HG02588 (cell line): ENCODE data around the gene SLC7A6.

ENCODE experiments used
- ATAC-seq: cut with Tn5 transposase; IDR thresholded peaks from one replicate; pipeline ENCODE4 v1.9.1; 2021; ENCODE audit warnings: mild to moderate bottlenecking, moderate library complexity; ENCODE audit not compliant: unreplicated experiment

Gene SLC7A6

GRCh38 chr16:68264128-68265077 is at the start of gene SLC7A6:
TSS of gene SLC7A6 (plus strand) at chr16:68264526. CDS start at chr16:68274727, 10,201 bp downstream.
- ATAC-seq: peak; percentile 64

GRCh38 chr16:68214726-68215125 is 49.6 kb upstream of the SLC7A6 start:
- ATAC-seq: no peak

- no peak for ATAC-seq
Measured at GRCh38 chr16:68215302-68215701, 49.0 kb upstream of the SLC7A6 start.

GRCh38 chr16:68216240-68216639 is 48.1 kb upstream of the SLC7A6 start:
- no peak for ATAC-seq

- no peak for ATAC-seq
Measured at GRCh38 chr16:68217506-68217905, 46.8 kb upstream of the SLC7A6 start.

- ATAC-seq: no peak
Measured at GRCh38 chr16:68219725-68220351, 44.5 kb upstream of the SLC7A6 start.

GRCh38 chr16:68223072-68223471 is 41.3 kb upstream of the SLC7A6 start:
- no peak for ATAC-seq

GRCh38 chr16:68226116-68226515 is 38.2 kb upstream of the SLC7A6 start:
- ATAC-seq: no peak

- ATAC-seq: no peak
Measured at GRCh38 chr16:68227183-68227793, 37.0 kb upstream of the SLC7A6 start.

- ATAC-seq: no peak
Measured at GRCh38 chr16:68227850-68228553, 36.3 kb upstream of the SLC7A6 start.

GRCh38 chr16:68228652-68229051 is 35.7 kb upstream of the SLC7A6 start:
- ATAC-seq: no peak

GRCh38 chr16:68229431-68230175 is 34.7 kb upstream of the SLC7A6 start:
- ATAC-seq: no peak

- no peak for ATAC-seq
Measured at GRCh38 chr16:68230176-68230571, 34.2 kb upstream of the SLC7A6 start.

- ATAC-seq: no peak
Measured at GRCh38 chr16:68230956-68231355, 33.4 kb upstream of the SLC7A6 start.

- ATAC-seq: no peak
Measured at GRCh38 chr16:68231384-68232136, 32.8 kb upstream of the SLC7A6 start.

- no peak for ATAC-seq
Measured at GRCh38 chr16:68232335-68232734, 32.0 kb upstream of the SLC7A6 start.

- no peak for ATAC-seq
Measured at GRCh38 chr16:68233085-68233834, 31.1 kb upstream of the SLC7A6 start.

- ATAC-seq: no peak
Measured at GRCh38 chr16:68233835-68234187, 30.5 kb upstream of the SLC7A6 start.
